Thyroid gland (tissue), 4 donors: ENCODE measurements around the gene YPEL1.

Source experiments
- POLR2A ChIP-seq, 2 donors: fragments of 450-650 bp; IDR thresholded peaks; one replicate each; pipeline ENCODE4 v1.6.1; 2017; ENCODE audit warnings: antibody characterized with exemption in 2 of 2, mild to moderate bottlenecking in 2 of 2, moderate library complexity in 1 of 2
- TF ChIP-seq, protein P1 (sequence below), 6 experiments: fragments of 200-600 bp in 3 of 6; fragments of 450-650 bp in 3 of 6; sonication (generic) in 3 of 6; IDR thresholded peaks; one replicate each; pipeline ENCODE4 v1.5.1; 2016 to 2019; ENCODE audit warnings: antibody characterized with exemption in 6 of 6, mild to moderate bottlenecking in 2 of 6, inconsistent platforms in 1 of 6, moderate library complexity in 1 of 6

DNA sequence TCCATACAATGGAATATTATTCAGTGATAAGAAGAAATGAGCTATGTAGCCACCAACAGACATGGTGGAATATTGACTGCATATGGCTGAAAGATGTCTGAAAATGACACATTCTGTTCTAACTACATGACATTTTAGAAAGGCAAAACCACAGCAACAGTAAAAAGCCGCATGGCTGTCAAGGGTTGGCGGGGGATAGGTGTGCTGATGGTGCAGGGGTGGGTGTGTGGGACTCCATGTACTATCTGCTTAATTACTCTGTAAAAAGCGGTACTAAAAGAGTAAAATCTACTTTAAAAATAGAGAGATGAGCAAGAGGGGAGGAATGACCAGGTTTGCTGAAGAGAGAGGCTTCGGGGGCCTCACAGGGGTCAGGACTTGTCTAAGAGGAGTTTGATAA, 16.7 kb upstream of the YPEL1 start:
- TF ChIP-seq, protein P1, sequence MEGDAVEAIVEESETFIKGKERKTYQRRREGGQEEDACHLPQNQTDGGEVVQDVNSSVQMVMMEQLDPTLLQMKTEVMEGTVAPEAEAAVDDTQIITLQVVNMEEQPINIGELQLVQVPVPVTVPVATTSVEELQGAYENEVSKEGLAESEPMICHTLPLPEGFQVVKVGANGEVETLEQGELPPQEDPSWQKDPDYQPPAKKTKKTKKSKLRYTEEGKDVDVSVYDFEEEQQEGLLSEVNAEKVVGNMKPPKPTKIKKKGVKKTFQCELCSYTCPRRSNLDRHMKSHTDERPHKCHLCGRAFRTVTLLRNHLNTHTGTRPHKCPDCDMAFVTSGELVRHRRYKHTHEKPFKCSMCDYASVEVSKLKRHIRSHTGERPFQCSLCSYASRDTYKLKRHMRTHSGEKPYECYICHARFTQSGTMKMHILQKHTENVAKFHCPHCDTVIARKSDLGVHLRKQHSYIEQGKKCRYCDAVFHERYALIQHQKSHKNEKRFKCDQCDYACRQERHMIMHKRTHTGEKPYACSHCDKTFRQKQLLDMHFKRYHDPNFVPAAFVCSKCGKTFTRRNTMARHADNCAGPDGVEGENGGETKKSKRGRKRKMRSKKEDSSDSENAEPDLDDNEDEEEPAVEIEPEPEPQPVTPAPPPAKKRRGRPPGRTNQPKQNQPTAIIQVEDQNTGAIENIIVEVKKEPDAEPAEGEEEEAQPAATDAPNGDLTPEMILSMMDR (IDR thresholded peaks at IDR 0.05) = no peak
- no peak for TF ChIP-seq POLR2A (IDR thresholded peaks at IDR 0.05)
